Measurements from ENCODE around the gene EIF3L.

The EIF3L gene

GRCh38 chr22:37870273-37870672 is 21.1 kb downstream of the EIF3L start:
- H3K27ac ChIP-seq (ENCODE audit: low read length) = no peak overlapping the region
- peaks cover 86% of the 10 kb centered on the region for H3K36me3 ChIP-seq (ENCODE audit: insufficient read depth, low read length)
- no peaks in the 10 kb centered on the region for H3K4me1 ChIP-seq (ENCODE audit: insufficient read depth, low read length)
- no peaks in the 10 kb centered on the region for H3K9me3 ChIP-seq (ENCODE audit: insufficient read depth, low read length, severe bottlenecking)
- no peak overlapping the region for H3K9ac ChIP-seq (ENCODE audit: low read depth, low read length)
- H3K27me3 ChIP-seq (ENCODE audit: insufficient read depth, low read length, poor library complexity) = no peaks in the 10 kb centered on the region
- ATAC-seq (ENCODE audit: insufficient read depth, low read depth) (no peak), DNase-seq (no peak)
- no peak overlapping the region for H3K4me3 ChIP-seq (ENCODE audit: low read depth in 1 of 2, low read length in 2 of 2)
- TF ChIP-seq EZH2 (IDR thresholded peaks at IDR 0.05; ENCODE audit: borderline replicate concordance, low read depth, low read length, severe bottlenecking) = no peak
- no peak for TF ChIP-seq CTCF (IDR thresholded peaks at IDR 0.05; ENCODE audit: borderline replicate concordance, extremely low read depth, low read length, poor library complexity, severe bottlenecking)
- peaks cover 14% of the 10 kb centered on the region for H3K79me2 ChIP-seq (ENCODE audit: insufficient read depth, low read length)
- H4K20me1 ChIP-seq (ENCODE audit: insufficient read depth, low read length) = peaks cover 13% of the 10 kb centered on the region; the same call in 1 of the 2 replicates
- H2AFZ ChIP-seq (ENCODE audit: low read depth, low read length) = no peak overlapping the region
- no peak overlapping the region for H3K4me2 ChIP-seq (ENCODE audit: insufficient read depth, low read length)

GRCh38 chr22:37880668-37881440 is 31.6 kb downstream of the EIF3L start:
- no peaks in the 10 kb centered on the region for H3K9me3 ChIP-seq (ENCODE audit: insufficient read depth, low read length, severe bottlenecking)
- H3K9ac ChIP-seq (ENCODE audit: low read depth, low read length) = no peak overlapping the region
- peaks cover 86% of the 10 kb centered on the region for H3K36me3 ChIP-seq (ENCODE audit: insufficient read depth, low read length)
- DNase-seq (no peak), ATAC-seq (ENCODE audit: insufficient read depth, low read depth) (no peak)
- H3K4me3 ChIP-seq (ENCODE audit: low read depth in 1 of 2, low read length in 2 of 2) = no peak overlapping the region
- no peaks in the 10 kb centered on the region for H3K4me1 ChIP-seq (ENCODE audit: insufficient read depth, low read length)
- H4K20me1 ChIP-seq (ENCODE audit: insufficient read depth, low read length) = peaks cover 16% of the 10 kb centered on the region; the same call in 1 of the 2 replicates
- no peak overlapping the region for H2AFZ ChIP-seq (ENCODE audit: low read depth, low read length)
- no peak overlapping the region for H3K27ac ChIP-seq (ENCODE audit: low read length)
- no peak overlapping the region for H3K4me2 ChIP-seq (ENCODE audit: insufficient read depth, low read length)
- H3K27me3 ChIP-seq (ENCODE audit: insufficient read depth, low read length, poor library complexity) = no peaks in the 10 kb centered on the region
- no peak for TF ChIP-seq CTCF (IDR thresholded peaks at IDR 0.05; ENCODE audit: borderline replicate concordance, extremely low read depth, low read length, poor library complexity, severe bottlenecking)
- TF ChIP-seq EZH2 (IDR thresholded peaks at IDR 0.05; ENCODE audit: borderline replicate concordance, low read depth, low read length, severe bottlenecking) = no peak
- peaks cover 57% of the 10 kb centered on the region for H3K79me2 ChIP-seq (ENCODE audit: insufficient read depth, low read length)

GRCh38 chr22:37884420-37884819 is 35.2 kb downstream of the EIF3L start:
- no peak for TF ChIP-seq EZH2 (IDR thresholded peaks at IDR 0.05; ENCODE audit: borderline replicate concordance, low read depth, low read length, severe bottlenecking)
- TF ChIP-seq CTCF (IDR thresholded peaks at IDR 0.05; ENCODE audit: borderline replicate concordance, extremely low read depth, low read length, poor library complexity, severe bottlenecking) = no peak
- no peaks in the 10 kb centered on the region for H3K9me3 ChIP-seq (ENCODE audit: insufficient read depth, low read length, severe bottlenecking)
- no peak overlapping the region for H3K27ac ChIP-seq (ENCODE audit: low read length)
- ATAC-seq (ENCODE audit: insufficient read depth, low read depth) (no peak), DNase-seq (no peak)
- no peak overlapping the region for H3K4me2 ChIP-seq (ENCODE audit: insufficient read depth, low read length)
- no peaks in the 10 kb centered on the region for H3K27me3 ChIP-seq (ENCODE audit: insufficient read depth, low read length, poor library complexity)
- peaks cover 23% of the 10 kb centered on the region; the same call in 1 of the 2 replicates for H4K20me1 ChIP-seq (ENCODE audit: insufficient read depth, low read length)
- H3K79me2 ChIP-seq (ENCODE audit: insufficient read depth, low read length) = peaks cover 41% of the 10 kb centered on the region; the same call in 1 of the 2 replicates
- H3K36me3 ChIP-seq (ENCODE audit: insufficient read depth, low read length) = peaks cover 82% of the 10 kb centered on the region
- no peak overlapping the region for H2AFZ ChIP-seq (ENCODE audit: low read depth, low read length)
- no peak overlapping the region for H3K4me3 ChIP-seq (ENCODE audit: low read depth in 1 of 2, low read length in 2 of 2)
- no peaks in the 10 kb centered on the region for H3K4me1 ChIP-seq (ENCODE audit: insufficient read depth, low read length)
- no peak overlapping the region for H3K9ac ChIP-seq (ENCODE audit: low read depth, low read length)

Measured in DND-41 (cell line).